GM23338 (cell line): ENCODE measurements around the gene EYS. TPM values are rescaled to one million over a fixed set of nuclear protein-coding genes. Genes with fewer than 3 reads are reported as not detected.

Experiments used
- ATAC-seq: fragments of 200-7000 bp; cut with Tn5 transposase; 3 replicates; pipeline ENCODE4 v1.9.1; 2020
- DNase-seq: peaks from one replicate; pipeline ENCODE4 v3.0.0-alpha.2; 2015; ENCODE audit warnings: low spot score
- H2AFZ ChIP-seq: fragments of 200-600 bp; sonication (generic); 2 replicates; pipeline ENCODE4 v1.8.0; 2016; ENCODE audit warnings: antibody characterized with exemption, mild to moderate bottlenecking, moderate library complexity
- H3F3A ChIP-seq: fragments of 200-600 bp; sonication (generic); replicated peaks from 2 replicates; pipeline ENCODE4 v1.8.0; 2017; ENCODE audit warnings: antibody characterized with exemption, mixed run types, low read depth
- H3K27ac ChIP-seq: fragments of 200-600 bp; sonication (generic); 2 replicates; pipeline ENCODE4 v1.6.1; 2016; ENCODE audit warnings: low read depth
- H3K27me3 ChIP-seq: fragments of 200-600 bp; sonication (generic); 2 replicates; pipeline ENCODE4 v1.8.0; 2016; ENCODE audit warnings: mild to moderate bottlenecking, mixed run types, moderate library complexity; ENCODE audit not compliant: insufficient read depth
- H3K36me3 ChIP-seq: fragments of 200-600 bp; sonication (generic); 2 replicates; pipeline ENCODE4 v1.8.0; 2016; ENCODE audit warnings: mild to moderate bottlenecking; ENCODE audit not compliant: insufficient read depth
- H3K4me1 ChIP-seq: fragments of 200-600 bp; sonication (generic); 2 replicates; pipeline ENCODE4 v1.8.0; 2016; ENCODE audit warnings: mild to moderate bottlenecking, moderate library complexity; ENCODE audit not compliant: insufficient read depth
- H3K4me2 ChIP-seq: fragments of 200-600 bp; sonication (generic); 2 replicates; pipeline ENCODE4 v1.7.1; 2017; ENCODE audit warnings: mixed run types
- H3K4me3 ChIP-seq: fragments of 200-600 bp; sonication (generic); 2 replicates; pipeline ENCODE4 v1.6.1; 2016; ENCODE audit warnings: mixed run types
- H3K79me2 ChIP-seq: fragments of 200-600 bp; sonication (generic); replicated peaks from 2 replicates; pipeline ENCODE4 v1.8.0; 2017; ENCODE audit warnings: mild to moderate bottlenecking; ENCODE audit not compliant: insufficient read depth
- H3K9me2 ChIP-seq: fragments of 200-600 bp; sonication (generic); 2 replicates; pipeline ENCODE4 v1.8.0; 2017; ENCODE audit not compliant: insufficient read depth
- H4K20me1 ChIP-seq: fragments of 200-600 bp; sonication (generic); replicated peaks from 2 replicates; pipeline ENCODE4 v1.8.0; 2017; ENCODE audit warnings: mild to moderate bottlenecking; ENCODE audit not compliant: insufficient read depth
- H3K27ac Mint-ChIP-seq: 2 replicates; pipeline ENCODE4 v1.8.0; 2020; ENCODE audit warnings: inconsistent platforms, mild to moderate bottlenecking, moderate library complexity, mixed read lengths
- H3K27me3 Mint-ChIP-seq: 3 replicates; pipeline ENCODE4 v1.8.0; 2022; ENCODE audit warnings: low read depth, mild to moderate bottlenecking, moderate library complexity, mixed read lengths, inconsistent platforms; ENCODE audit not compliant: insufficient read depth, poor library complexity
- H3K36me3 Mint-ChIP-seq: 3 replicates; pipeline ENCODE4 v1.8.0; 2021; ENCODE audit warnings: low read depth, mild to moderate bottlenecking, inconsistent platforms, moderate library complexity, mixed read lengths
- H3K4me1 Mint-ChIP-seq: 3 replicates; pipeline ENCODE4 v1.8.0; 2020; ENCODE audit warnings: mild to moderate bottlenecking, inconsistent platforms, mixed read lengths
- H3K4me3 Mint-ChIP-seq: 3 replicates; pipeline ENCODE4 v1.8.0; 2021; ENCODE audit warnings: moderate library complexity, mild to moderate bottlenecking, inconsistent platforms, mixed read lengths
- H3K9me3 Mint-ChIP-seq: 3 replicates; pipeline ENCODE4 v1.8.0; 2020; ENCODE audit warnings: moderate library complexity, mild to moderate bottlenecking, inconsistent platforms, mixed read lengths
- EZH2phosphoT487 ChIP-seq: fragments of 200-600 bp; sonication (generic); IDR thresholded peaks from one replicate; pipeline ENCODE4 v1.8.1; 2018; ENCODE audit warnings: antibody characterized with exemption; ENCODE audit not compliant: unreplicated experiment
- JUNB ChIP-seq: IDR thresholded peaks from one replicate; pipeline ENCODE4 v1.6.1; 2016; ENCODE audit warnings: antibody characterized with exemption; ENCODE audit not compliant: unreplicated experiment
- STAT1 ChIP-seq: IDR thresholded peaks from one replicate; pipeline ENCODE4 v1.6.1; 2016; ENCODE audit warnings: antibody characterized with exemption; ENCODE audit not compliant: unreplicated experiment
- ZNF331 ChIP-seq: fragments of 250-450 bp; sonication (Bioruptor Pico); IDR thresholded peaks from 2 replicates; pipeline ENCODE4 v1.5.0; 2020; ENCODE audit warnings: low read depth, mild to moderate bottlenecking, moderate library complexity
- polyA plus RNA-seq: library from polyadenylated mRNA; unstranded; fragments of >200 nt; fragmentation: Nextera tagmentation; extraction: Ambion mirVana; gene quantifications from 2 replicates; pipeline ENCODE4 v1.2.1, GENCODE V29; 2016
- total RNA-seq: library from RNA; depleted of rRNA; stranded (reverse); fragments of >200 nt; shearing (Covaris generic); gene quantifications from 2 replicates; pipeline ENCODE4 v1.2.3, GENCODE V29; 2014
- TF ChIP-seq, protein P1 (sequence below), 2 experiments: fragments of 200-600 bp in 1 of 2; sonication (generic) in 1 of 2; conservative IDR thresholded peaks; 2 replicates each; pipeline versions ENCODE4 v1.5.1 to v1.6.1; 2016 to 2017; ENCODE audit warnings: antibody characterized with exemption in 2 of 2, low read depth in 2 of 2, mild to moderate bottlenecking in 2 of 2, moderate library complexity in 1 of 2
- TF ChIP-seq, protein P2 (sequence below): fragments of 250-450 bp; sonication (Bioruptor Pico); IDR thresholded peaks from 2 replicates; pipeline ENCODE4 v1.5.0; 2020; ENCODE audit warnings: mild to moderate bottlenecking, moderate library complexity

Gene EYS
- total and polyA plus RNA-seq, 2 experiments from 2014 or later: 0.38 to 0.52 TPM

DNA sequence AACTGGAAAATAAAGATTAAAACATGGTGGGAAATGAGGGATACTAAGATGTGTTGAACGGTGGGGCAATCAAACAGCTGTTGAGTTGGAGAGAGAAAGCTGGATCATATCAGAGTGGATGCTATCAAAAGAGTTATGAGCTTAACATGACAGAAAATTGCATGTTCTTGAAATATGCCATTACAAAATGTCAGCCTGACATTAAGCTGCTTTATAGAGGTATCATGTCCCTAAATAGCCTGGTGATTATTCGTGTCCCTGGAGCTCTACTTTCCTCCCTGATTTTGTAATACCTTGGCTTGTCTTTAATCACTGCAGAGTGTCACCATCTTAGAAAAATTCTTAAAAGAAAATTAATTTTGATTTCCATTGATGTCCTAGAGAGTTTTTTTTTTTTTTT lies 1848.3 kb downstream of the EYS start:
- no peak overlapping the region for H2AFZ ChIP-seq

More for the DNA sequence above, 1848.3 kb downstream of the EYS start:
- Mint-ChIP-seq H3K4me3 (no peak overlapping the region), H3K36me3 (no peaks in the 10 kb centered on the region), H3K27me3 (no peaks in the 10 kb centered on the region), H3K9me3 (peaks cover 3% of the 10 kb centered on the region; the same call in 1 of the 3 replicates), H3K27ac (no peak overlapping the region), H3K4me1 (no peaks in the 10 kb centered on the region)
- Histone ChIP-seq H3K36me3 (no peaks in the 10 kb centered on the region), H3K4me3 (no peak overlapping the region), H4K20me1 (no peaks in the 10 kb centered on the region), H3K27ac (no peak overlapping the region), H3F3A (no peaks in the 10 kb centered on the region), H3K79me2 (no peaks in the 10 kb centered on the region), H3K27me3 (no peaks in the 10 kb centered on the region), H3K9me2 (no peaks in the 10 kb centered on the region), H3K4me2 (no peak overlapping the region), H3K4me1 (no peaks in the 10 kb centered on the region)
- DNase-seq (no peak), ATAC-seq (no peak)
- TF ChIP-seq STAT1 (no peak), JUNB (no peak), ZNF331 (no peak), EZH2phosphoT487 (no peak)
- TF ChIP-seq, protein P1, sequence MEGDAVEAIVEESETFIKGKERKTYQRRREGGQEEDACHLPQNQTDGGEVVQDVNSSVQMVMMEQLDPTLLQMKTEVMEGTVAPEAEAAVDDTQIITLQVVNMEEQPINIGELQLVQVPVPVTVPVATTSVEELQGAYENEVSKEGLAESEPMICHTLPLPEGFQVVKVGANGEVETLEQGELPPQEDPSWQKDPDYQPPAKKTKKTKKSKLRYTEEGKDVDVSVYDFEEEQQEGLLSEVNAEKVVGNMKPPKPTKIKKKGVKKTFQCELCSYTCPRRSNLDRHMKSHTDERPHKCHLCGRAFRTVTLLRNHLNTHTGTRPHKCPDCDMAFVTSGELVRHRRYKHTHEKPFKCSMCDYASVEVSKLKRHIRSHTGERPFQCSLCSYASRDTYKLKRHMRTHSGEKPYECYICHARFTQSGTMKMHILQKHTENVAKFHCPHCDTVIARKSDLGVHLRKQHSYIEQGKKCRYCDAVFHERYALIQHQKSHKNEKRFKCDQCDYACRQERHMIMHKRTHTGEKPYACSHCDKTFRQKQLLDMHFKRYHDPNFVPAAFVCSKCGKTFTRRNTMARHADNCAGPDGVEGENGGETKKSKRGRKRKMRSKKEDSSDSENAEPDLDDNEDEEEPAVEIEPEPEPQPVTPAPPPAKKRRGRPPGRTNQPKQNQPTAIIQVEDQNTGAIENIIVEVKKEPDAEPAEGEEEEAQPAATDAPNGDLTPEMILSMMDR (conservative IDR thresholded peaks at IDR 0.05; ENCODE audit: low read depth in 2 of 2): no peak
- TF ChIP-seq, protein P2, sequence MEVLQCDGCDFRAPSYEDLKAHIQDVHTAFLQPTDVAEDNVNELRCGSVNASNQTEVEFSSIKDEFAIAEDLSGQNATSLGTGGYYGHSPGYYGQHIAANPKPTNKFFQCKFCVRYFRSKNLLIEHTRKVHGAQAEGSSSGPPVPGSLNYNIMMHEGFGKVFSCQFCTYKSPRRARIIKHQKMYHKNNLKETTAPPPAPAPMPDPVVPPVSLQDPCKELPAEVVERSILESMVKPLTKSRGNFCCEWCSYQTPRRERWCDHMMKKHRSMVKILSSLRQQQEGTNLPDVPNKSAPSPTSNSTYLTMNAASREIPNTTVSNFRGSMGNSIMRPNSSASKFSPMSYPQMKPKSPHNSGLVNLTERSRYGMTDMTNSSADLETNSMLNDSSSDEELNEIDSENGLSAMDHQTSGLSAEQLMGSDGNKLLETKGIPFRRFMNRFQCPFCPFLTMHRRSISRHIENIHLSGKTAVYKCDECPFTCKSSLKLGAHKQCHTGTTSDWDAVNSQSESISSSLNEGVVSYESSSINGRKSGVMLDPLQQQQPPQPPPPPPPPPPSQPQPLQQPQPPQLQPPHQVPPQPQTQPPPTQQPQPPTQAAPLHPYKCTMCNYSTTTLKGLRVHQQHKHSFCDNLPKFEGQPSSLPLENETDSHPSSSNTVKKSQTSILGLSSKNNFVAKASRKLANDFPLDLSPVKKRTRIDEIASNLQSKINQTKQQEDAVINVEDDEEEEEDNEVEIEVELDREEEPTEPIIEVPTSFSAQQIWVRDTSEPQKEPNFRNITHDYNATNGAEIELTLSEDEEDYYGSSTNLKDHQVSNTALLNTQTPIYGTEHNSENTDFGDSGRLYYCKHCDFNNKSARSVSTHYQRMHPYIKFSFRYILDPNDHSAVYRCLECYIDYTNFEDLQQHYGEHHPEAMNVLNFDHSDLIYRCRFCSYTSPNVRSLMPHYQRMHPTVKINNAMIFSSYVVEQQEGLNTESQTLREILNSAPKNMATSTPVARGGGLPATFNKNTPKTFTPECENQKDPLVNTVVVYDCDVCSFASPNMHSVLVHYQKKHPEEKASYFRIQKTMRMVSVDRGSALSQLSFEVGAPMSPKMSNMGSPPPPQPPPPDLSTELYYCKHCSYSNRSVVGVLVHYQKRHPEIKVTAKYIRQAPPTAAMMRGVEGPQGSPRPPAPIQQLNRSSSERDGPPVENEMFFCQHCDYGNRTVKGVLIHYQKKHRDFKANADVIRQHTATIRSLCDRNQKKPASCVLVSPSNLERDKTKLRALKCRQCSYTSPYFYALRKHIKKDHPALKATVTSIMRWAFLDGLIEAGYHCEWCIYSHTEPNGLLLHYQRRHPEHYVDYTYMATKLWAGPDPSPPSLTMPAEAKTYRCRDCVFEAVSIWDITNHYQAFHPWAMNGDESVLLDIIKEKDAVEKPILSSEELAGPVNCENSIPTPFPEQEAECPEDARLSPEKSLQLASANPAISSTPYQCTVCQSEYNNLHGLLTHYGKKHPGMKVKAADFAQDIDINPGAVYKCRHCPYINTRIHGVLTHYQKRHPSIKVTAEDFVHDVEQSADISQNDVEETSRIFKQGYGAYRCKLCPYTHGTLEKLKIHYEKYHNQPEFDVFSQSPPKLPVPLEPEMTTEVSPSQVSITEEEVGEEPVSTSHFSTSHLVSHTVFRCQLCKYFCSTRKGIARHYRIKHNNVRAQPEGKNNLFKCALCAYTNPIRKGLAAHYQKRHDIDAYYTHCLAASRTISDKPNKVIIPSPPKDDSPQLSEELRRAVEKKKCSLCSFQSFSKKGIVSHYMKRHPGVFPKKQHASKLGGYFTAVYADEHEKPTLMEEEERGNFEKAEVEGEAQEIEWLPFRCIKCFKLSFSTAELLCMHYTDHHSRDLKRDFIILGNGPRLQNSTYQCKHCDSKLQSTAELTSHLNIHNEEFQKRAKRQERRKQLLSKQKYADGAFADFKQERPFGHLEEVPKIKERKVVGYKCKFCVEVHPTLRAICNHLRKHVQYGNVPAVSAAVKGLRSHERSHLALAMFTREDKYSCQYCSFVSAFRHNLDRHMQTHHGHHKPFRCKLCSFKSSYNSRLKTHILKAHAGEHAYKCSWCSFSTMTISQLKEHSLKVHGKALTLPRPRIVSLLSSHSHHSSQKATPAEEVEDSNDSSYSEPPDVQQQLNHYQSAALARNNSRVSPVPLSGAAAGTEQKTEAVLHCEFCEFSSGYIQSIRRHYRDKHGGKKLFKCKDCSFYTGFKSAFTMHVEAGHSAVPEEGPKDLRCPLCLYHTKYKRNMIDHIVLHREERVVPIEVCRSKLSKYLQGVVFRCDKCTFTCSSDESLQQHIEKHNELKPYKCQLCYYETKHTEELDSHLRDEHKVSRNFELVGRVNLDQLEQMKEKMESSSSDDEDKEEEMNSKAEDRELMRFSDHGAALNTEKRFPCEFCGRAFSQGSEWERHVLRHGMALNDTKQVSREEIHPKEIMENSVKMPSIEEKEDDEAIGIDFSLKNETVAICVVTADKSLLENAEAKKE: no peak
